Breast epithelium (tissue), 4 donors: ENCODE results near the gene AMPD2. TPM values are rescaled to one million over a fixed set of nuclear protein-coding genes. Genes with fewer than 3 reads are reported as not detected.

Experiments used
- DNase-seq, 2 donors: peaks; one replicate each; pipeline ENCODE4 v3.0.0-alpha.2; 2019; ENCODE audit warnings: low spot score in 2 of 2
- H3K27ac ChIP-seq, 2 donors: fragments of 200-600 bp; sonication (generic) in 1 of 2; one replicate each; pipeline ENCODE4 v1.5.1; 2016 to 2019; ENCODE audit warnings: mild to moderate bottlenecking in 1 of 2
- H3K27me3 ChIP-seq, 2 donors: fragments of 200-600 bp; sonication (generic) in 1 of 2; one replicate each; pipeline versions ENCODE4 v1.5.1 to v1.6.0; 2017 to 2019; ENCODE audit warnings: control low read depth in 1 of 2, mild to moderate bottlenecking in 1 of 2
- H3K36me3 ChIP-seq: fragments of 200-600 bp; one replicate; pipeline ENCODE4 v1.5.1; 2019
- H3K4me1 ChIP-seq, 2 donors: fragments of 200-600 bp; sonication (generic); one replicate each; pipeline ENCODE4 v1.5.1; 2016 to 2019; ENCODE audit warnings: control low read depth in 1 of 2
- H3K4me3 ChIP-seq, 3 donors: fragments of 200-600 bp; sonication (generic); 1 replicate in 2 of 3; 2 replicates in 1 of 3; pipeline ENCODE4 v1.5.1; 2016 to 2019; ENCODE audit warnings: mild to moderate bottlenecking in 3 of 3, moderate library complexity in 2 of 3
- H3K9me3 ChIP-seq, 2 donors: fragments of 200-600 bp; sonication (generic) in 1 of 2; one replicate each; pipeline ENCODE4 v1.5.1; 2016 to 2019; ENCODE audit warnings: control low read depth in 1 of 2
- CTCF ChIP-seq, 3 donors: fragments of 450-650 bp; IDR thresholded peaks; one replicate each; pipeline ENCODE4 v1.5.1; 2016 to 2017; ENCODE audit warnings: antibody characterized with exemption in 3 of 3, mild to moderate bottlenecking in 3 of 3, moderate library complexity in 3 of 3
- POLR2A ChIP-seq: fragments of 450-650 bp; IDR thresholded peaks from one replicate; pipeline ENCODE4 v1.6.1; 2016; ENCODE audit warnings: antibody characterized with exemption, mild to moderate bottlenecking, moderate library complexity
- POLR2AphosphoS5 ChIP-seq, 3 donors: sonication (generic); formaldehyde crosslinking; IDR thresholded peaks; one replicate each; pipeline ENCODE4 v1.6.1; 2017; ENCODE audit warnings: antibody characterized with exemption in 3 of 3
- intact Hi-C: fragments of 100-400 bp; cut with DNase I; formaldehyde crosslinking; loops from one replicate; pipeline ENCODE4 v1.15.1; 2023; ENCODE audit warnings: low total_unique reads
- total RNA-seq, 3 donors: library from RNA; depleted of rRNA; stranded (reverse); fragments of >200 nt; gene quantifications; one replicate each; pipeline ENCODE4 v1.1.0, GENCODE V29; 2016

Gene AMPD2
- total RNA-seq, 3 donors from 2014 or later: 21.3 to 68.2 (median 47.4) TPM

GRCh38 chr1:109639063-109639840, 19.6 kb downstream of the AMPD2 start:
- Histone ChIP-seq H3K4me3 (no peak overlapping the region), H3K27me3 (no peaks in the 10 kb centered on the region), H3K27ac (no peak overlapping the region), H3K9me3 (no peaks in the 10 kb centered on the region), H3K36me3 (no peaks in the 10 kb centered on the region), H3K4me1 (no peaks in the 10 kb centered on the region)
- no peak for TF ChIP-seq CTCF (IDR thresholded peaks at IDR 0.05)
- TF ChIP-seq POLR2AphosphoS5 (IDR thresholded peaks at IDR 0.05): no peak
- no peak for TF ChIP-seq POLR2A
- DNase-seq: no peak
- intact Hi-C loops: loop anchor here (10.0 kb wide), 1 partner anchor 136 kb away; no protein-coding TSS in a partner anchor

- Histone ChIP-seq H3K27ac (no peak overlapping the region), H3K4me1 (no peaks in the 10 kb centered on the region), H3K36me3 (no peaks in the 10 kb centered on the region), H3K9me3 (no peaks in the 10 kb centered on the region), H3K27me3 (no peaks in the 10 kb centered on the region), H3K4me3 (no peak overlapping the region)
- no peak for TF ChIP-seq POLR2A
- TF ChIP-seq POLR2AphosphoS5 (IDR thresholded peaks at IDR 0.05): no peak
- no peak for TF ChIP-seq CTCF (IDR thresholded peaks at IDR 0.05)
- intact Hi-C loops: loop anchor here (10.0 kb wide), 1 partner anchor 135 kb away; no protein-coding TSS in a partner anchor
- DNase-seq: no peak
These were observed 20.2 kb downstream of the AMPD2 start for GRCh38 chr1:109639841-109640184.

- Histone ChIP-seq H3K27ac (no peak overlapping the region), H3K27me3 (no peaks in the 10 kb centered on the region), H3K9me3 (no peaks in the 10 kb centered on the region), H3K4me1 (no peaks in the 10 kb centered on the region), H3K4me3 (no peak overlapping the region), H3K36me3 (no peaks in the 10 kb centered on the region)
- DNase-seq: peak; percentile 65 to 90
- intact Hi-C loops: no loop called here
- TF ChIP-seq POLR2A (no peak), POLR2AphosphoS5 (IDR thresholded peaks at IDR 0.05) (no peak), CTCF (IDR thresholded peaks at IDR 0.05) (peak; percentile 86 to 93 (median 86))
These were observed 20.7 kb downstream of the AMPD2 start for GRCh38 chr1:109640285-109640865.

- no peaks in the 10 kb centered on the region for H3K4me1 ChIP-seq
- no peaks in the 10 kb centered on the region for H3K9me3 ChIP-seq
- H3K27me3 ChIP-seq: no peaks in the 10 kb centered on the region
- no peak overlapping the region for H3K4me3 ChIP-seq
- no peaks in the 10 kb centered on the region for H3K36me3 ChIP-seq
- no peak for DNase-seq
- no peak overlapping the region for H3K27ac ChIP-seq
- TF ChIP-seq POLR2AphosphoS5 (IDR thresholded peaks at IDR 0.05) (no peak), POLR2A (no peak), CTCF (IDR thresholded peaks at IDR 0.05) (no peak)
- intact Hi-C loops: no loop called here
These were observed 21.6 kb downstream of the AMPD2 start for GRCh38 chr1:109641078-109641740.

- Histone ChIP-seq H3K4me1 (no peaks in the 10 kb centered on the region), H3K27ac (no peak overlapping the region), H3K4me3 (no peak overlapping the region), H3K36me3 (no peaks in the 10 kb centered on the region), H3K27me3 (no peaks in the 10 kb centered on the region), H3K9me3 (no peaks in the 10 kb centered on the region)
- DNase-seq: no peak
- intact Hi-C loops: no loop called here
- no peak for TF ChIP-seq CTCF (IDR thresholded peaks at IDR 0.05)
- no peak for TF ChIP-seq POLR2AphosphoS5 (IDR thresholded peaks at IDR 0.05)
- TF ChIP-seq POLR2A: no peak
These were observed 22.2 kb downstream of the AMPD2 start for GRCh38 chr1:109641861-109642260.
